PC-3 (cell line): ENCODE measurements around the gene PLXNA1.

Experiments used
- EZH2 ChIP-seq: fragments of 300-600 bp; sonication (generic); IDR thresholded peaks from one replicate; pipeline ENCODE4 v1.6.1; 2017; ENCODE audit warnings: antibody characterized with exemption, mild to moderate bottlenecking, low read length; ENCODE audit not compliant: unreplicated experiment
- TF ChIP-seq, protein P1 (sequence below): fragments of 300-600 bp; sonication (generic); conservative IDR thresholded peaks from 2 replicates; pipeline ENCODE4 v1.5.1; 2017; ENCODE audit warnings: antibody characterized with exemption, low read depth, mild to moderate bottlenecking, low read length

- no peak for TF ChIP-seq EZH2
- TF ChIP-seq, protein P1, sequence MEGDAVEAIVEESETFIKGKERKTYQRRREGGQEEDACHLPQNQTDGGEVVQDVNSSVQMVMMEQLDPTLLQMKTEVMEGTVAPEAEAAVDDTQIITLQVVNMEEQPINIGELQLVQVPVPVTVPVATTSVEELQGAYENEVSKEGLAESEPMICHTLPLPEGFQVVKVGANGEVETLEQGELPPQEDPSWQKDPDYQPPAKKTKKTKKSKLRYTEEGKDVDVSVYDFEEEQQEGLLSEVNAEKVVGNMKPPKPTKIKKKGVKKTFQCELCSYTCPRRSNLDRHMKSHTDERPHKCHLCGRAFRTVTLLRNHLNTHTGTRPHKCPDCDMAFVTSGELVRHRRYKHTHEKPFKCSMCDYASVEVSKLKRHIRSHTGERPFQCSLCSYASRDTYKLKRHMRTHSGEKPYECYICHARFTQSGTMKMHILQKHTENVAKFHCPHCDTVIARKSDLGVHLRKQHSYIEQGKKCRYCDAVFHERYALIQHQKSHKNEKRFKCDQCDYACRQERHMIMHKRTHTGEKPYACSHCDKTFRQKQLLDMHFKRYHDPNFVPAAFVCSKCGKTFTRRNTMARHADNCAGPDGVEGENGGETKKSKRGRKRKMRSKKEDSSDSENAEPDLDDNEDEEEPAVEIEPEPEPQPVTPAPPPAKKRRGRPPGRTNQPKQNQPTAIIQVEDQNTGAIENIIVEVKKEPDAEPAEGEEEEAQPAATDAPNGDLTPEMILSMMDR, result no peak
Measured at GRCh38 chr3:127027061-127027735, 44.3 kb downstream of the PLXNA1 start.
